Gastrocnemius medialis (tissue), 4 donors: ENCODE results near the gene CACNA1D.
"Not testable (repeated sequence)": the region's sequence is repeated elsewhere in the genome, so short reads cannot be mapped to it uniquely, and the experiment has no call there.

ENCODE experiments used
- POLR2A ChIP-seq, 2 donors: fragments of 450-650 bp; IDR thresholded peaks; one replicate each; pipeline ENCODE4 v1.6.1; 2017; ENCODE audit warnings: antibody characterized with exemption in 2 of 2, mild to moderate bottlenecking in 2 of 2, moderate library complexity in 2 of 2
- TF ChIP-seq, protein P1 (sequence below), 5 experiments: fragments of 450-650 bp in 3 of 5; fragments of 200-600 bp in 2 of 5; sonication (generic) in 2 of 5; IDR thresholded peaks in 4 of 5; conservative IDR thresholded peaks in 1 of 5; 1 replicate in 4 of 5; 2 replicates in 1 of 5; pipeline ENCODE4 v1.5.1; 2016 to 2019; ENCODE audit warnings: antibody characterized with exemption in 5 of 5, mild to moderate bottlenecking in 3 of 5, moderate library complexity in 3 of 5

DNA sequence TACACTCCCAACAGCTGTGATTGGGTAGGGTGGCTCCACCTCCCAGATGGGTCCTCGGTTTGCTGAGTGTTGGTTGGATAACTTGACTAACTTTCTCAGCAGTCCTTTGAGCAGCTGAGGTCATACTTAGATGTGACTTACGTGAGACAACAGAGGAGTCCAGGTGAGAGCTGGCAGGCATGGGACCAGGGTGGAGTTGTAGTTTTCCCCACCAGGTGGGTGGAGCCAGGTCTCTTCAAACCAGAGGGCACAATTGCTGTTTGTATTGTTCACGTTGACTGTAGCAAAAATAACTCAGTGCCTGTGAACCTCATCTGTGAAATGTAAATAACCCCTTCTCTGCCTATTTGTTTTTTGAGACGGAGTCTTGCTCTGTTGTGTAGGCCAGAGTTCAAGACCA, 144.4 kb downstream of the CACNA1D start:
- TF ChIP-seq, protein P1, sequence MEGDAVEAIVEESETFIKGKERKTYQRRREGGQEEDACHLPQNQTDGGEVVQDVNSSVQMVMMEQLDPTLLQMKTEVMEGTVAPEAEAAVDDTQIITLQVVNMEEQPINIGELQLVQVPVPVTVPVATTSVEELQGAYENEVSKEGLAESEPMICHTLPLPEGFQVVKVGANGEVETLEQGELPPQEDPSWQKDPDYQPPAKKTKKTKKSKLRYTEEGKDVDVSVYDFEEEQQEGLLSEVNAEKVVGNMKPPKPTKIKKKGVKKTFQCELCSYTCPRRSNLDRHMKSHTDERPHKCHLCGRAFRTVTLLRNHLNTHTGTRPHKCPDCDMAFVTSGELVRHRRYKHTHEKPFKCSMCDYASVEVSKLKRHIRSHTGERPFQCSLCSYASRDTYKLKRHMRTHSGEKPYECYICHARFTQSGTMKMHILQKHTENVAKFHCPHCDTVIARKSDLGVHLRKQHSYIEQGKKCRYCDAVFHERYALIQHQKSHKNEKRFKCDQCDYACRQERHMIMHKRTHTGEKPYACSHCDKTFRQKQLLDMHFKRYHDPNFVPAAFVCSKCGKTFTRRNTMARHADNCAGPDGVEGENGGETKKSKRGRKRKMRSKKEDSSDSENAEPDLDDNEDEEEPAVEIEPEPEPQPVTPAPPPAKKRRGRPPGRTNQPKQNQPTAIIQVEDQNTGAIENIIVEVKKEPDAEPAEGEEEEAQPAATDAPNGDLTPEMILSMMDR (IDR thresholded peaks at IDR 0.05 in 4 of 5, conservative IDR thresholded peaks at IDR 0.05 in 1 of 5): not testable (repeated sequence)
- TF ChIP-seq POLR2A (IDR thresholded peaks at IDR 0.05): not testable (repeated sequence)
